ENCODE data around the gene RBBP4. TPM values are rescaled to one million over a fixed set of nuclear protein-coding genes. Genes with fewer than 3 reads are reported as not detected.
"Not testable (repeated sequence)": the region's sequence is repeated elsewhere in the genome, so short reads cannot be mapped to it uniquely, and the experiment has no call there.

Gene RBBP4
- total RNA-seq, 1 donor from 2014 or later: 212 TPM

DNA sequence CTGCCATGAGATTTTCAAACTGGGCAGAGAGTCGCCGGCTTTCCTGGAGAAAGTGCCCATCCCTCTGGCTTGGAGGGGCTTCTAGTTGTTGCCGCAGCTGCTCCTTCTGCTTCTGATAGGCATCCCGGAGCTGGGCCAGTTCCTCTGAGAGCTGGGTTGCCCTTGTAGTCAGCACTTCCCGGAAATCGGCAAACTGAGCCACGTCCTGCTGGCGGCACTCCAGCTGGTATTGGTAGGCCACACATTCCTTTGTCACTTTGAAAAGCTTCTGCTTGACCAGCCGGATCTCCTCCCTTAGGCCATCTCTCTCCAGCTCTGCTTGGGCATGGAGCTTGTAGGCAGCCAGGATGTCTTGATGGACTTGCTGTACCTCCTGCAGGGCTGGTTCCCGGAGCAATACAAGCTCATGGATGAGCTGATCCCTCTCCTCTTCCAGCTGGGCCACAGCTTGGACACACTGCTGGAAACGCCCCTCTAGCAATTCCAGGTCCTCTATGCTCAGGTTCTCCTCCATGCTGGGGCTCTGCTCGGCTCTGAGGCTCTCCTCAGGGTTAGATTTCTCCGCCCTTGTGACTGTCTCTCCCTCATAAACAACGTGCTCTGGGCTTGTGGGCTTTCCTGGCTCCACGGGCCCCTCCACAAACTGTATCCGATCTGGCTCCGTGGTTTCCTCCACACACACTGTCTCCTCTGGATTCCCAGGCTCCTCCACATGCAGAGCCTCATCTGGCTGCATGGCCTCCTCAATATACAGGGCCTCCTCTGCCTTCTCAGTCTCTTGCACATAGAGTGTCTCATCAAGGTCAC is 44.3 kb downstream of the RBBP4 start:
- no peak for DNase-seq

DNA sequence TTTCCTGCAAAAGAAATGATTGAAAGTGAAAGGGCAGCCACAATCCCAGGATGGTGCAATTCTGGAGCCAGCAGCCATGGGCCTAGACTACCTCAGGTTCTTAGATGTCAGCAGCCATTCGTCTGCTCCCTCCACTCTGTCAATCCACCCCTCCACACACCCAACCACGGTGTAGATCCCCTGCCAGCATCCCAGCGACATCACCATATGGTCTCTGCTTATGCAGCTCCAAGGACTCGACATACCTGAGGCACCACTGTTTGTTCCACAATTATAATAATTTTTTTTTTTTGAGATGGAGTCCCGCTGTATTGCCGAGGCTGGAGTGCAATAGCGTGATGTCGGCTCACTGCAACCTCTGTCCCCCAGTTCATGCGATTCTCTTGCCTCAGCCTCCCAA is 45.0 kb downstream of the RBBP4 start:
- DNase-seq: no peak

- not testable (repeated sequence) for DNase-seq
Observed at GRCh38 chr1:32696996-32697395, 46.0 kb downstream of the RBBP4 start.

DNA sequence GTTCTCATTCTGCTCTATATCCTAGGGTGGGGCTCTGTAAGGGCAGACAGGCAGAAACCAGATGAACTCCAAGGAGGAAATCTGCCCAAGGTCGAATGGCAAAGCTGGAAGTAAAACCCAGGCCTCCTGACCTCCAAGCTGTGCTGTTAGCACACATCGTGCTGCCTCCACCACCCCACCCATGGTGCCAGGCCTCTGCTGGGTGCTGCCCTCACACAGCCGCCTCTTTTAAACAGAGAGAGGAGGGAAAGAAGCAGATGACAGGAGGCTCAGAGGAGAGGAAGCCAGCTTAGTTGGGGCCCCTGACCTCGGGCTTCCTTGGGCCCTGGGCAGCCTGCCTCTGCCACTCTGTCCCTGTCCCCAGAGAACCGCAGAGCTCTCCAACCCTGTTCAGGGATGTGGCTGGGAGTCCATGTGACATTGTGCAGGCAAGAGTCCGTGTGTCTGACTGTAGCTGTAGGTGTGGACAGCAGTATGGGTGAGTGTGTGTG is 50.5 kb downstream of the RBBP4 start:
- DNase-seq: no peak

- no peak for DNase-seq
Observed at GRCh38 chr1:32701951-32702598, 51.1 kb downstream of the RBBP4 start.

DNA sequence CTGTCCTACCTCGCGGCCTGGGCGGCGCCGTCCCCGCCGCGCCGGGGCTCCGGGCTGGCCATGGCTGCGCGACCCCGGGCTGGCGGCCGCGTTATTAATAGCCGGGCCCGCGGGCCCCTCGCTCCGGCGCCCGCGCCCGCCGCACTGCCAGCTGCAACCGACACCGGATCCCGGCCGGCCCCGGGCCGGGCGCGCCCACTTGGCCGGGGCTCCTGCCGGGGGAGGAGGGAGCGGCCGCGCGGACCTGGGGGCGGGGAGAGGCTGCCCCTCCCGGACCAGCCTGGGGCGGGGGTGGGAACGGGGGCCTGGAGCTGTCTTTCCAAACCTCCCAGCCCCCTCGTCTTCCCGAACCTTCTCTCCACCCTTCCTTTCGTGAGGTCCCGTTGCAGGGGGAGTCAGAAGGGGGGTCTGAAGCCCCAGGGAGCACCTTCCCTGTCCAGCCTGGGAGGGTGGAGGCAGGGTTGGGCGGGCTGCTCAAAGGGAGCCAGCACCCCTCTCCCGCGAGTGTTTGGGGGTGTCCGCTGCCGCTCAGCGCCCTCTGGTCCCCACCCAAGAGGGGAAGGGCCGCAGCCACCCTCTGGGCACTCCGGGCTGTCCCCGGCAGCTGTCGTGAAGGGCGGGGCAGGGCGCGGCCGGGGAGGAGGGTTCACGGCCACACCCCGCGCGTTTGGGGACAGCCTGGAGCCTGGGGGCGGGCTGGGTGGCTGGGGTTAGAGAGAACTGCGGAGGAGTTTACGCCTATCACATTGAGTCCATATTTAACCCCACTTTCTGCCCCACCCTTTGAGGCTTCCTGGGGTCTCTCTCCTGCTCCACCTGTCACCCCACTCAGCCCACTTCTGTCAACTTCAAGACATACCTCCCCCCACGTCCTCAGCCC is 51.8 kb downstream of the RBBP4 start, which contains the start of gene SYNC:
Gene SYNC (minus strand): TSS at position 172 of the 880 bp plus-strand sequence. CDS start 110 bp downstream, at position 62.
- DNase-seq: no peak

DNA sequence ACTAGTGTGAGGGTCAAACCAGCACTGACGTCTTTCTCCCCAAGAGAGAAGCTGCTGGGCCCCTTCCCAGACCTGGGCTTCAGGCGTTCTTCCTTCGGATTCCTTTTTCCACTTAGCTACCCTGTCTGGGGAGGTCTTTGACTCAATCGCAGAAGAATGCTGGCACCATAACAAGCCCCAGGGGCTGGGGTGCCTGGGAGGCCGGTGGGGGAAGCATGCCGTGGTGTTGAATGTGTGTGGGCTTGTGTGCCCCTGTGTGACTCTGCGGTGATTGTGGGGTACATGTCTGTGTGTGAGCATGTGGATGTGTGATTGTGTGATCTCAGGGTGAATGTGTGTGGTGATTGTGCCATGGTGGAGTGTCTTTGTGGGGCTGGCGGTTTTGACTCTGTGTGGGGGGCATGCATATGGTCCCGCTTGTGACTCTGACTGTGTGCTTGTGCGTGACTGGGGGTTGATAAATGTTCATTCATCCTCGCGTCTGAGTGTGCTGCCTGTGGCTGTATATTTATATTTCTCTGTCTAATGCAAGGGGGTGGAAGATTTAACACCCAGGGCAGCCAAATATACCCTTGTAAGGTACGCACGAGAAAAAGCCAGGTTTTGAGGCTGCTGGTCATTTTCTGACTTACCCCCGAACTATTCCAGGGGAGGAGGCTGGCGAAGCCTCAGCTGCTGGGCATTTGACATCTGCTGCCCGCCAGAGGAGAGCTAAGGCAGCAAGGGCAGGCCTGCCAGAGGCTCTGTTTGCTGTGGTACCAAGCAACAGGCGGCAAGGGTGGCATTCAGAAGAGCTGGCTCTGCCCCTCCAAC is 52.7 kb downstream of the RBBP4 start:
- DNase-seq: no peak

GRCh38 chr1:32705516-32705915 is 54.5 kb downstream of the RBBP4 start:
- no peak for DNase-seq

- DNase-seq: no peak
Observed at GRCh38 chr1:32706491-32706890, 55.5 kb downstream of the RBBP4 start.

- no peak for DNase-seq
Observed at GRCh38 chr1:32709075-32709474, 58.1 kb downstream of the RBBP4 start.

DNA sequence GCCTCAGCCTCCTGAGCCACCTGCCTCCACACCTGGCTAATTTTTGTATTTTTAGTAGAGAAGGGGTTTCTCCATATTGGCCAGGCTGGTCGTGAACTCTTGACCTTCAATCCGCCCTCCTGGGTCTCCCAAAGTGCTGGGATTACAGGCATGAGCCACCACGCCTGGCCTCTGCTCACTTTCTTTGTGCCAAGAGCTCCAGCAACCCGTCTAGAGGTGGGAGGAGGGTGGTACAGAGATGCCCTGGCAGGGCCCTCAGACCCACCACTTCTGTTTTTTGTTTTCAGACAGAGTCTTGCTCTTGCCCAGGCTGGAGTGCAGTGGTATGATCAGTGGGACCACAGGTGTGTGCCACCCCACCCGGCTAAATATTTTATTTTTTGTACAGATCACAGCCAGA is 58.5 kb downstream of the RBBP4 start:
- DNase-seq: no peak

GRCh38 chr1:32711221-32711620 is 60.2 kb downstream of the RBBP4 start:
- DNase-seq: not testable (repeated sequence)

DNA sequence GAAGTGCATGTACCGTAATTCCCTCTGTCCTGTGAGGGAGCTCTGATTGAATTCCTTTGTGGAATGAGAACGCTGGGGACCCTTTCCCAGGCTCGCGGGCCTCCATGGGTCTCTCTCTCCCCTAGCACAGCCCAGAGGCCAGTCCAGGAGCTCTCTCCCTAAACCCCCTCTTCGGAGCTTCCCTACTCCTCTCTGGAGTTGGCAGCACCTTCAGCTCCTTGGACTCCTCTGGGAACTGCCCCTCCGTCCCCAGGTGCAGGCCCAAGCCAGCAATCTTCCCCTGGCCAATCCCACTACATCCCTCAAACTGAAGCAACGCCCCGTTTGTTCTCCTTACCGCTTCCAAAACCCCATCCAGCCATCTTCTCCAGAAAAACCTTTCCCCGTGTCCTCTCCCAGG is 62.1 kb downstream of the RBBP4 start:
- no peak for DNase-seq

DNA sequence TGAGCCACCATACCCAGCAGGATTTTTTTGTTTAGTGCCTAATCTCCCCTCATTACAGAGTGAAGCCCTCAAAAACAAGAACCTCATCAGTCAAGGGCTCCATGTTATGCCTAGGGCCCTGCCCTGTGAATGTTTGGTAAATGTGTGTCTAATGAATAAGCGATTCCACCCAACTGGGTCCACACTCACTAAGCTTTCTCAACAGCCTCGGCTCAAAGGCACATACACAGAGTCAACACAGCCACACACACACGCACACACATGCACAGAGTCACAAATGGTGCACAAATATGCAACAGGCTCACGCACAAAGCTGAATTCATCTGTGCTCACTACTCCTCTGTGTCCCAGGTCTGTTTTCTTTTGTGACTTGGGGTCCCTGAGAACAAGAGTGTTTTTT is 63.3 kb downstream of the RBBP4 start:
- no peak for DNase-seq

DNA sequence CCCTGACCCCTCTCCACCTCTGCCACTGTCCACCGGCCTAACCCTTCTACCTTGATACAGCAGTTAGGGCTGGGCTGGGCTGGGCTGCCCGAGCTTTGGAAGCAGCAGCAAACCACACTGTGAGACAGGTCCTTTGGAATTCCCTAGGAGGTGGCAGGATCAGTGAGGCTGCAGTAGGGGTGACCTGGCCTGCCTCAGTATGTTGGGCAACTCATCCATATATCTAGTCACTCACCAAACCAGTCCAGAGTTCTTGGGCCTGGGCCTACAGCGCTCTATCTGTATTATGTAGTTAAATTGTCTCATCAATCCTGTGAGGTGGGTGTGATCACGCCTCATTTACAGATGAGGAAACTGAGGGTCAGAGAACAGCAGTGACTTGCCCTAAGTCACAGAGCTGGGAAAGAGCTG is 64.9 kb downstream of the RBBP4 start:
- DNase-seq: no peak

- no peak for DNase-seq
Observed at GRCh38 chr1:32716312-32717148, 65.5 kb downstream of the RBBP4 start.

DNA sequence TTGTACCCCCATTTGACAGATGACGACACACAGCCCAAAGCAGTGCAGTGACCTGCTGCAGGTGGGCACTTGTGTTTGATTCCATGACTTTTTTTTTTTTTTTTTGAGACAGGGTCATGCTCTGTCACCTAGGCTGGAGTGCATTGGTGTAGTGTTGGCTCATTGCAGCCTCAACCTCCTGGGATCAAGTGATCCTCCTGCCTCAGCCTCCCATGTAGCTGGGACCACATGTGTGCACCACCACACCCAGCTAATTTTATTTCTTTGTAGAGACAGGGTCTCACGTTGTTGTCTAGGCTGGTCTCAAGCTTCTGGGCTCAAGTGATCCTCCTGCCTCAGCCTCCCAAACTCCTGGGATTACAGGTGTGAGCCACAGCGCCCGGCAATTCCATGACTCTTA is 66.5 kb downstream of the RBBP4 start:
- no peak for DNase-seq

- no peak for DNase-seq
Observed at GRCh38 chr1:32718036-32718435, 67.0 kb downstream of the RBBP4 start.

- no peak for DNase-seq
Observed at GRCh38 chr1:32718527-32718926, 67.5 kb downstream of the RBBP4 start.

GRCh38 chr1:32719681-32720275 is 68.8 kb downstream of the RBBP4 start:
- DNase-seq: no peak

Measured in occipital lobe (tissue), 2 donors.